Stimulated activated CD8-positive, alpha-beta memory T cell treated with anti-CD3 and anti-CD28 coated beads, Interleukin-7, amount 100 ng/mL, for 1 hour (primary cell): ENCODE measurements around the gene RBP7.
"Not testable (repeated sequence)": the region's sequence is repeated elsewhere in the genome, so short reads cannot be mapped to it uniquely, and the experiment has no call there.

Experiments
- DNase-seq, 2 donors: peaks; one replicate each; pipeline ENCODE4 v3.0.0-alpha.2; 2020; ENCODE audit warnings: low read depth in 2 of 2

Gene RBP7

DNA sequence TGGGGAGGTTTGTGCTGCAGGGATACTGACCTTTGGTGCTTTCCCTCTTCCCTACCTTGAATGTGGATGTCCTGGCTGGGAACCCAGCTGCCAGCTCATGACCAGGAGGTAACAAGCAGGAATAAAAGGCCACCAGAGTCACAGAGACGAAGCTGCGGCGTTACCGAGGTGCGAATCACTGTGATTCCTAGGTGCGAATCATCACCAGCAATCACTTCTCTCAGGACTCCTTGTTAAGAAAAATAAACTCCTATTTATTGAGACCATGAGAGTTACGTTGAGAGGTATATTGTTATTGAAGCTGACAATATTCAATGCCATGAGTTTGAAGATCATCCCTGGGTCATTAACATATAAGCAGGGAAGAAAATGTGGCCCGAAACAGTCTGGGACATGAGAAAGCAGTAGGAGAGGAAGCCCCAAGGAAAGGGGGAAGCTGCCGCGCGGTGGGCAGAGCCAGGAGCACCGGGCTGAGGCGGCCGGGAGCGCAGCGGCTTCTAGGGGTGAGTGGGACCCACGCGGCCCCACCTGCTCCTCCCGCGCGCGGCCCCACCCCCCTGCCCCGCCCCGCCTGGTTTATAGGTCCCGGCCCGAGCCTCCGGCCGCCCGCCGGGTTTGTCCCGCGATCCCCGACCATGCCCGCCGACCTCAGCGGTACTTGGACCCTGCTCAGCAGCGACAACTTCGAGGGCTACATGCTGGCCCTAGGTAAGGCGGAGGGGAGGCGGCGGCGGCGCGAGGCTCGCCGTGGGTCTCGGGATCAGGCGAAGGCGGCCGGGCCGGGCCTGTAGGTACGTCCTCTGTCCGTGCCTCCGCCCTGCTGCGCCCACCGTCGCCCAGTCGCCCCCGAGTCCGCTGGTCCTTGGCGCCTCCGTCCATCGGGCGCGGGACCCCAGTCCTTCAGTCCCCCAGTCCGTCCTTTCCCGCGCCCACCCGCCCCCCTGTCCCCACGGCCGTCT, at the start of gene RBP7:
RBP7 (plus strand) TSS at position 605 of the 959 bp plus-strand sequence; CDS start at position 636, 31 bp downstream.
- no peak for DNase-seq

DNA sequence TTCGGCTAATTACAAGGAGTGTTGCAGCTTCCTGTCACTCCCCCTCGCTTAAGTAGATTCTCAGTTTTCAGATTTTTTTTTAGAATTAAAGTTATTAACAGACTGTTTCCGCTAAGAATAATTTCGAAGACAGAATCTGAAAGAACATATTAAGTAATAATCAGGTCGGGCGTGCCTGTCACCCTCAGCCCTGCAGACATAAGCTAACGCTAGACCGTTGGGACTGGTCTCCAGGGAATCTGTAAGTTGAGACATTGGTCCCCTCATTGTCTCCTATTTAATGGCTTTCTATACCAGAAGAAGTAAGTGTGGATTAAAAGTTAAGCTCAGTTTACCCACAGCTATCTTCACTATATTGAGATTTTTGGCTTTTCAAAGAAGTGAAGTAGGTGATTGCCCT, 39.3 kb upstream of the RBP7 start:
- no peak for DNase-seq

DNA sequence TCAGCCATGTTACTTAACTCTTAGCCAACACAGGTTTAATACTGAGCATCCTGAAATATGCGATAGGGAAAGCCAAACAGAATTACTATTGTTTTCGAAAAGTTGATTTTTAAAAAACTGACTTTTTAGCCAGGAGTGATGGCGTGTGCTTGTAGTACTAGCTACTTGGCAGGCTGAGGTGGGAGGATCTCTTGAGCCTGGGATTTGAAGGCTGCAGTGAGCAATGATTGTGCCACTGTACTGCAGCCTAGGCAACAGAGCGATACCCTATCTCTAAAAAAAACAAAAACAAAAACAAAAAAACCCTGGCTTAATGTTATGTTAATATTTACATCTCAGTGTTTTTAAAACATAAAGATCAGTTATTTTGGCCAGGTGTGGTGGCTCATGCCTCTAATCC, 37.0 kb upstream of the RBP7 start:
- no peak for DNase-seq

DNA sequence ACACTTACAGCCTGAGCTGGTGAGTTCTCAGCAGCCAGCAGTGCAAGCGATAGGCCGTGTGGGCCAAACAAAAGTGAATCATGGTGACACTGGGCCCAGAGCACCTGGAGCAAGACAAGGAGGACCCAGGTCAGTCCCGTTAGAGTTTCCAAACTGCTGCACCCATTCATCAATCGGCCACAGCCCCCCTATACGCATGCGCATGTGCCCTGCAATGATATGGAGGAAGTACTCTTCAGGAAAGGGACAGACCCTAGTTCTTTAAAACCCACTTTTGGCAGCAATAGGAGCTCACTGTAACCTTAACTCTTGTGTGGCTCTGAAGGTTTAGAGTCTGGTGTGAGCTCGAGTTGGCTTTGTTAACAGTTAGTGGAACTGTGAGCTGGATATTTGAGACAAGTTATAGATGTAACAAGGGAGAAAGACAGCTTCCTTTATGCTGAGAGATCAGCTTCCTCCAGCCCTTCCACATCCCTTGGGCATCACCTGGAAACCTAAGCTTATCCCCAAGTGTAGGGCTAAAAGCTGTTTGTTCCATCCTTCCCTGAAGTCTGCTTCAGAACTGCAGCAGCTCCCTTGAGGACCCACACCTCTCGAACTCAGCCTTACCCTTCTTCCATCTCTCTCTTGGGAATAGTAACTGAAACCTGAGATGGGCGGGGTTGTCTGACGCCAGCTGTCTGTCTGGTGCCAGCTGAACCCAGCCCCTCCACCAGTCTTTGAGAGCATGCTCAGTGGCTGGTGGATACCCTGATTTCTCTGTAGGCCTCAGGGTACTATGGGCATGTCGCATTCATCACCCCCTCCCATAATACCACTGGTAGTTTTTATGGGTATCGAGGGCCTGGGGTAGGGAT, 36.1 kb upstream of the RBP7 start:
- no peak for DNase-seq

DNA sequence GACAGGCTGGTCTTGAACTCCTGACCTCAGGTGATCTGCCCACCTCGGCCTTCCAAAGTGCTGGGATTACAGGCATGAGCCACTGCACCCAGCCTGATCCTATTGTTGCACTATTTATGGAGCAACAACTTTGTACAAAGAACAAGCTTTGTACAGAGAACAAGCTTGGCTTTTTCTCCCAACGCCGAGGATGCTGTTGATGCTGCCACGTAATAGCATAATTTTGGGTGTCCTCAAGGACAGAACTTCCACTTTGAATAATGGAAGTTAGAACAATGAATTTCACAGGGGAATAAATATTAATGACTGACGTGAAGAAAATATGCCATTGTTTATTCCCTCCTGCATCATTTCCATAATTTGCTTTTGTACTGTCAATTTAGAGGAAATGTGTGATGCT, 12.8 kb upstream of the RBP7 start:
- no peak for DNase-seq

DNA sequence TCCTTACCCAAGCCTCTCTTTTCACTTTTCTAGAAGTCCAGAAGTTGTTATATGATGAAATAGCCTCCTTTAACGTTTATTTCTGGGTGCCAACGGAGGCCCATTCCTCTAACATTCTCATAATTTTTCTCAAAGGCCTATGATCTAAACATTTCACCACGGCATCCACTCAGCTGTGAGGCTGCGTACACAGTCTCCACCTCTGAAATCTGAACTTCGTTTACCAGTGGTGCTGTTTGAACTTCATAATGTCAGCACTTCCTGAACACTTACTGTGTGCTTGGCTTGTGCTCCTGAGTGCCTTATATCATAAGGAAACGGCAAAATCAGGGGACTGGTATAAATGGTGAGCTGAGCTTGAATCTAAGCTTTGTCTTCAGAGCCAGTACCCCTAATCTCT, 12.0 kb upstream of the RBP7 start:
- DNase-seq, result no peak

DNA sequence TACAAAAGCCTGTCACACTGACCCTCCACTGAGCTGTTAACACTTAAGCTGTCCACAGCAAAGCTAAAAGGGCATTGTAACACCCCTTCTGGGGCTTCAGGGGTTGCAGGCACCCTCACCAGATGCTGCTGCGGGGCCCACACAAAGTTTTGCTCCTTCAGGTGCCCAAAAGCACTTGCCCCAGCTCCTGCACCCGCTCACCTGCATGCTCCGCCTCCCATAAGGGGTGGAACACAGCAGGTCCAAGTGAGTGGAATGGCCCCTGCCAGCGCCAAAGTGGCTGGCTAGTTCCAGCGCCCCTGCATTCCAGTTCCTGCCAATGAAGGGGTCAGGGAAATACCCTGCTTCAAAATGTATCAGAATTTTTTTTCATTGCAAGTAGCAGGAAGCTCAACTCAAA, 7.3 kb upstream of the RBP7 start:
- no peak for DNase-seq

DNA sequence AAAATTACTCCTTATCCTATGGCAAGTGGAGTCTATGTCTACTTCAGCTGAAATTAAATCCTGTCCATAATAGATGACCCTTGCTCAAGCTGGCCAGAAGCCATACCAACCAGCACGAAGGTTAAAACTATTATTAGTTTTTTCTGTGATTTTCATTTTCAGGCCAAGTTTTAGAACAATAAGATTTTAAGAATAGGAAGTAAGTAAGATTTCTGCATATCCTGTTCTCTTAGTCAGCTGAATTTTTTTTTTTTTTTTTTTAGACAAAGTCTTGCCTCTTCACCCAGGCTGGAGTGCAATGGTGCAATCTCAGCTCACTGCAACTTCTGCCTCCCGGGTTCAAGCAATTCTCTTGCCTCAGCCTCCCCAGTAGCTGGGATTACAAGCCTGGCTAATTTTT, 6.1 kb upstream of the RBP7 start:
- DNase-seq, result no peak

DNA sequence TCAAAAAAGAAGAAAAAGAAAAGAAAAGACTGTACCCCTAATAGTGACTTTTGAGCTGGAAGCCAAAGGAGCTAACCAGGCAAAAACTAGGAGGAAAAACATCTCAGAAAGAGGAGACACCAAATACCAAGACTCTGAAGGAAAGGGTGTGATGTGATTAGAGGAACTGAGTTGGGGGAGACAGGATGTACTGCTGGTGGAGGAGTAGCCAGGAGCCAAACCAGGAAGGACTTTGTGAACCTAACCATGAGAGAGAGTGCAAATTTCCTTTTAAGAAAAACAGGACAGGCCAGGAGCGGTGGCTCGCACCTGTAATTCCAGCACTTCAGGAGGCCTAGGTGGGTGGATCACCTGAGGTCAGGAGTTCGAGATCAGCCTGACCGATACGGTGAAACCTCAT, 4.1 kb upstream of the RBP7 start:
- DNase-seq, result no peak

DNA sequence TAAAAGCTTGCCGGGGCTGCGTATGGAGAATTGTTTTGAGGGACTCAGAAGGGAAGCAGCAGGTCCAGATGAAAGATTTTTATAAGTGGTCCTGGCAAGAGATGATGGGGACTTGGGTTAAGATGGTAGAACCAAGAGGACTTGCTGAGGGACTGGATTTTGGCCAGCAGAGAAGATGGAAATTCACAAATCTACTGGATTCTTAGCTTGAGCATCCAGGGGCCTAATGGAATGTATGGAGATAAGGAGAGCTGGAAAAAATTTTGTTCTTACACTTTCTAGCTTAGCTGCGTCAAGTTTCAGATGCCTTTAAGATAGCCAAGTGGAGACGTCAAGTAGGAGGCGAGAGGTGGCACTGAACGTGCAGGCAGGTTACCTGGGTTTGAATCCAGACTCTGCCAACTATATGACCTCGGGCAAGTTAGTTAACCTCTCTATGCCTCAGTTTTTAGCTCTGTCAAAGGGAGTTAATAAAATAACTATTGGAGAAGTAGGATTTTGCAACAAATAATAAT, 3.4 kb upstream of the RBP7 start:
- DNase-seq, result no peak

DNA sequence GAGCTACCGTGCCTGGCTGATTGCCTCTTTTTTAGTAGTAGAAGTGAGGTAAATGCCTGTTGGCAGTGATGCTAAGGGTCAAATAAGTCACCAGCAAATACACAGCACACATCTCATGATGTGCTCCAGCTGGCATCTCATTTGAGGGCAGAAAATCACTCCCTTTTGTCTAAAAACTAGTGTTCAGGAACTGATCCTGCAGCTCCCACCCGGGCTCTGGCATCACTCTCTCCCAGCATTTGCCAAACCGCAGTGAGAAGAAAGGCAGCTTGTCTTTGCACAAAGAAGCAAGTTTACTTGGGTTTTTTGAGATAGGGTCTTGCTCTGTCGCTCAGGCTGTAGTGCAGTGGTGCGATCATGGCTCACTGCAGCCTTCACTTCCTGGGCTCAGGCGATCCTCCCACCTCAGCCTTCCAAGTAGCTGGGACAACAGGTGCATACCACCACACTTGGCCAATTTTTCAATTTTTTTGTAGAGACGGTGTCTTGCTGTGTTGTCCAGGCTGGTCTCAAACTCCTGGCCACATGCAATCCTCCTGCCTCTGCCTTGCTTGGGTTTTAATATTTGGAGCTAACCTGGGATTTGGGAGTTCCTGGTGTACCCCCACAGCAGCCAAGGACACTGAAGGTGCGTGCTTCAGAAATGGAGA, 4.1 kb downstream of the RBP7 start:
- DNase-seq, result no peak

DNA sequence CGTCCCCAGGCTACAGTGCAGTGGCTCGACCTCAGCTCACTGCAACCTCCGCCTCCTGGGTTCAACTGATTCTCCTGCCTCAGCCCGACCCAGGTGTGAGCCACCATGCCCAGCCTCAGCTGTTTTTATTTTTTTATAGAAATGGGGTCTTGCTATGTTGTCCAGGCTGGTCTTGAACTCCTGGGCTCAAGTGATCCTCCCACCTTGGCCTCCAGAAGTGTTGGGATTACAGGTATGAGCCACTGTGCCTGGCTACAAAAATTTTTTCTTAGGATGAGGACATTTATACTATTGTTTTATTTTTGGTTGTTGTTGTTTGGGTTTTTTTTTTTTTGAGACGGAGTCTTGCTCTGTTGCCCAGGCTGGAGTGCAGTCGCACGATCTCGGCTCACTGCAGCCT, 8.2 kb downstream of the RBP7 start:
- not testable (repeated sequence) for DNase-seq

DNA sequence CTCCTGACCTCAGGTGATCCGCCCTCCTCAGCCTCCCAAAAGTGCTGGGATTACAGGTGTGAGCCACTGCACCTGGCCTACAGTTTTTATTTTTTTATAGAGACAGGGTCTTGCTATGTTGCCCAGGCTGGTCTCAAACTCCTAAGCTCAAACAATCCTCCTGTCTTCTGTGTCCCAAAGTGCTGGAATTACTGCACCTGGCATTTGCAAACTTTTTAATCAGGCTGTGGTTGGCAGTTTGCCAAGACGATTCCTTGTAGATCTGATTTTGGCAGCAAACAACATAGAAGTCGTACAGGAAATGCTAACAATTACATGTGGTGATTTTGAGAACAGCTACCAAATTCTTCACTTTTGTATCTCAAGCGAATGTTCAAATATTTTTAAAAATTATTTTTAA, 10.1 kb downstream of the RBP7 start:
- DNase-seq, result no peak

DNA sequence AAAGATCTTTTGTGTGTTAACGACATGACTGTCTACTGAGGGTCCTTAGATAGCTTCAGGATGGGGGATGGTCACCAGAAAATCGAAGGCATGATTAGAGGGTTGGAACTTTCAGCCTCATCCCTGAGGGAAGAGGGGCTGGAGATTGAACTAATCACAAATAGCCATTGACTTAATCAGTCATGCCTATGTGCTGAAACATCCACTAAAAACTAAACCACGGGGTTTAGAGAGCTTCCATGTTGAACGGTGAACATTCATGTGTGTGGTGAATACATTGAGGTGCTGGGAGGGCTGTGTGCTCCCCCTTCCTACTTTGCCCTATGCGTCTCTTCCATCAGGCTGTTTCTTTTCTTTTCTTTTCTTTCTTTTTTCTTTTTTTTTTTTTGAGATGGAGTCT, 17.0 kb downstream of the RBP7 start:
- no peak for DNase-seq

DNA sequence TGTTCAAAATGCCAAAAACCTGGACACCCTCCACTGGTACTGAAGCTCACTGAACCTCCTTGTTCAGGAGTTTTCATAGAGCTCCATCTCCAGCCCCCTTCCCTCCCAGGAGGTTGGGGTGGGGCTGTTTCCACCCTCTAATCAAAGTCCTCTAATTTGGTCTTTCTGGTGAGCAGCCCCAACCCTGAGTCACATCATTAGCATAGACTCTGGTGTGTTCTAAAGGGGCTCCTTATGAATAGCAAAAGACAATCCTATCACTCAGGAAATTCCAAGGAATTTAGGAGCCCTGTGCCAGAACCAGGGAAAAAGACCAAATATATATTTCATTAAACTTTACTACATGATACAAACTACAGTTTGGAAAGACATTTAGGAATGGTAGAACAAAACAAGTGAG, 22.5 kb downstream of the RBP7 start:
- DNase-seq, result no peak

DNA sequence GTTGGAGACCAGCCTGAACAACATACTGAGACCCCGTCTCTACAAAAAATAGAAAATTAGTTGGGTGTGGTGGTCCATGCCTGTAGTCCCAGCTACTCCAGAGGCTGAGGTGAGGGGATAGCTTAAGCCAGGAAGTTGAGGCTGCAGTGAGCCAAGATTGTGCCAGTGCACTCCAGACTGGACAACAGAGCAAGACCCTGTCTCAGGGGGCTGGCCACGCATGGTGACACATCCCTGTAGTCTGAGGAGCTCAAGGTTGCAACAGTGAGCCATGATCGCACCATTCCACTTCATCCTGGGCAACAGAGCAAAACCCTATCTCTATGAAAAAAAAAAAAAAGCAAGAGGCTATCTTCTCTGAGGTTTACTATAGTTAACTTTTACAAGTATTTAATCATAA, 23.1 kb downstream of the RBP7 start:
- no peak for DNase-seq

DNA sequence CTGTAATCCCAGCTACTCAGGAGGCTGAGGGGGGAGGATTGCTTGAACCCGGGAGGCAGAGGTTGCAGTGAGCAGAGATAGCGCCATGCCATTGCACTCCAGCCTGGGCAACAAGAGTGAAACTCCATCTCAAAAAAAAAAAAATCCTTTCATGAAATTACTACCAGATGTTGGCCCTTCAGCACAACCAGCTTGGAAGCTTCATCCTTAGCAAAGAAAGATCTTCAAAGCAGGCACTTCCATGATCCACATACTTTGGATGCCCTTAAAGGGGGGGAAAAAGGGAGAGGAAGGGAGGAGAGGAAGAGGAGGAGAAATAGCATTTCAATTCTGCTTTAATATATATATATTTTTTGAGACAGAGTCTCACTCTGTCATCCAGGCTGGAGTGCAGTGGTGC, 23.6 kb downstream of the RBP7 start:
- not testable (repeated sequence) for DNase-seq

DNA sequence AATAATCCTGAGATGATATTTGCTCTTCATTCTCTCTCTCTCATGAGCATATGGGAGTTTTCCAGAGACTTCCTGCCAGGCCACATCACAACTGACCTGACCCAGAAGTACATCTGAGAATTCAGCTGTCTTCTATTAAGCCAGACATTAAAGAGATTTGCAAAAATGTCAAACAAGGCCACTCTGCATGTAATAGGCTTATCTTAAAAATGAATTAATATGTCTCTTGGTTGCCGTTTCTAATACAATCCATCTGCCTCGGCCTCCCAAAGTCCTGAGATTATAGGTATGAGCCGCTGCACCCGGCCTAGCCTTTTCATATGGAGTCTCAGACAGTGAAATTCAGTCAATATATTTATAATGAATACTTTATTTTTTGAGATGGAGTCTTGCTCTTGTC, 25.0 kb downstream of the RBP7 start:
- DNase-seq, result not testable (repeated sequence)

DNA sequence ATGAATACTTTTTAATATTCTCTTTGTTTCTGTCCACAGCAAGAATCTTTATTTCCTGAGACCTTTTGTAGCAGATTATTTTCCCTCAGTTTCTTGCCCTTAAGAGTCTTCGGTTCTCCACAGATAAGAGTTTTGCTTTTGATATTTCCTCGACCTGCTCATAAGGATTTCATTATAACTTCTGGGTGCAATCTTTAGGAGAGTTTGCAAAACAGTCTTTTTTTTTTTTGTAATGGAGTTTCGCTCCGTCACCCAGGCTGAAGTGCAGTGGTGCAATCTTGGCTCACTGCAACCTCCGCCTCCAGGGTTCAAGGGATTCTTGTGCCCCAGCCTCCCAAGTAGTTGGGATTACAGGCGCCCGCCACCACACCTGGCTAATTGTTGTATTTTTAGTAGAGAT, 25.6 kb downstream of the RBP7 start:
- no peak for DNase-seq

DNA sequence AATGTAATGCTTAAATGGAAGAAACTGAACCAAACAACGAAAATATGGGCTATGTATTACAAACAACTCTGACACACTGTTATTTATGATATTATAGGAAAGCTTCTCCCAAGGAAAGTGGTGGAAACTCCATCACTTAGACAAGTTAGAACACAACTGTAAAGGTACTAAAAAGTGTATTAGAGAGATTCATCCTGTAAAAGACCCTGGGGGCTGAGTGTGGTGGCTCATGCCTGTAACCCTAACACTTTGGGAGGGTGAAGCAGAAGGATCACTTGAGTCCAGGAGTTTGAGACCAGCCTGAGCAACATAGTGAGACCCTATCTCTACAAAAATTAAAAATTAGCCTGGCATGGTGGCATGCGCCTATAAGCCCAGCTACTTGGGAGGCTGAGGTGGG, 28.3 kb downstream of the RBP7 start:
- no peak for DNase-seq

DNA sequence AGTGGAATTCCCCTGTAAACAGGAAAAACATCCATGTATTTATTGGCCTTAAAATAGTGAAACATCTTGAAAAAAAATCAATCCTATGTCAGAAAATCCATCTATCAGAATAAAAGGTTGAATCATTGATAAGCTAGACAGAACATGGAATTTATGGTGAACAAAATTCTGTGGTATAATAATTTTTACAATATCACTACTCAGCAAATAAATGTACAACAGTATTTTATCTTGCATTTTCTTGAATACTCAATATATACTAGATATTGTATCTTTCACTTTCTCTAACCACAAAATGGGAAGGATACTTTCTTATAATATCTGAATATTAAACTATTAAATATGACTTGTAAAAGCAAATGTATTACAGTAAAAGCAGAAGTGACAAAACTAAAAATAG, 30.0 kb downstream of the RBP7 start:
- no peak for DNase-seq

DNA sequence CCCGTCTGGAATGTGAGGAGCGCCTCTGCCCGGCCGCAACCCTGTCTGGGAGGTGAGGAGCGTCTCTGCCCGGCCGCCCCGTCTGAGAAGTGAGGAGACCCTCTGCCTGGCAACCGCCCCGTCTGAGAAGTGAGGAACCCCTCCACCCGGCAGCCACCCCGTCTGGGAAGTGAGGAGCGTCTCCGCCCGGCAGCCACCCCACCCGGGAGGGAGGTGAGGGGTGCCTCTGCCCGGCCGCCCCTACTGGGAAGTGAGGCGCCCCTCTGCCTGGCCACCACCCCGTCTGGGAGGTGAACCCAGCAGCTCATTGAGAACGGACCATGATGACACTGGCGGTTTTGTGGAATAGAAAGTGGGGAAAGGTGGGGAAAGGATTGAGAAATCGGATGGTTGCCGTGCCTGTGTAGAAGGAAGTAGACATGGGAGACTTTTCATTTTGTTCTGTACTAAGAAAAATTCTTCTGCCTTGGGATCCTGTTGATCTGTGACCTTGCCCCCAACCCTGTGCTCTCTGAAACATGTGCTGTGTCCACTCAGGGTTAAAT, 32.0 kb downstream of the RBP7 start:
- DNase-seq, result not testable (repeated sequence)
